HL-60 (cell line): ENCODE results near the gene PRRC2B.

Experiments used
- DNase-seq, 2 experiments: peaks; one replicate each; pipeline ENCODE4 v3.0.0-alpha.2; 2010 to 2020; ENCODE audit warnings: low read depth in 1 of 2, low spot score in 1 of 2
- H3K27ac ChIP-seq: fragments of 250-450 bp; sonication (Bioruptor Pico); replicated peaks from 2 replicates; pipeline ENCODE4 v1.5.1; 2020; ENCODE audit warnings: mild to moderate bottlenecking, moderate library complexity
- H3K27me3 ChIP-seq: fragments of 250-450 bp; sonication (Bioruptor Pico); 2 replicates; pipeline ENCODE4 v1.5.1; 2021; ENCODE audit warnings: mild to moderate bottlenecking, moderate library complexity; ENCODE audit not compliant: insufficient read depth, poor library complexity, severe bottlenecking
- H3K4me3 ChIP-seq: replicated peaks from 2 replicates; pipeline ENCODE4 v1.5.1; 2011; ENCODE audit warnings: mild to moderate bottlenecking, control low read depth, low read length; ENCODE audit not compliant: insufficient read depth
- CTCF ChIP-seq: IDR thresholded peaks from one replicate; pipeline ENCODE4 v1.5.1; 2011; ENCODE audit warnings: low read length, control low read depth, inconsistent platforms; ENCODE audit not compliant: insufficient read depth
- GABPA ChIP-seq: IDR thresholded peaks from 2 replicates; pipeline ENCODE4 v1.6.1; 2012; ENCODE audit warnings: low read depth
- POLR2AphosphoS5 ChIP-seq: IDR thresholded peaks from 2 replicates; pipeline ENCODE4 v1.6.1; 2012; ENCODE audit warnings: low read depth
- REST ChIP-seq: IDR thresholded peaks from 2 replicates; pipeline ENCODE4 v1.6.1; 2012; ENCODE audit warnings: low read depth; ENCODE audit not compliant: insufficient replicate concordance
- SPI1 ChIP-seq: IDR thresholded peaks from 2 replicates; pipeline ENCODE4 v1.6.1; 2012; ENCODE audit warnings: low read depth, mild to moderate bottlenecking, borderline replicate concordance

The PRRC2B gene

GRCh38 chr9:131402073-131402472, 8.2 kb downstream of the PRRC2B start:
- no peak for DNase-seq
- TF ChIP-seq SPI1 (no peak), POLR2AphosphoS5 (no peak), REST (no peak), CTCF (no peak), GABPA (no peak)
- Histone ChIP-seq H3K27ac (no peak overlapping the region), H3K4me3 (no peak overlapping the region), H3K27me3 (no peaks in the 10 kb centered on the region)

GRCh38 chr9:131402738-131403492, 9.0 kb downstream of the PRRC2B start:
- TF ChIP-seq CTCF (no peak), POLR2AphosphoS5 (no peak), REST (no peak), SPI1 (no peak), GABPA (no peak)
- Histone ChIP-seq H3K4me3 (no peak overlapping the region), H3K27ac (no peak overlapping the region), H3K27me3 (no peaks in the 10 kb centered on the region)
- no peak for DNase-seq

GRCh38 chr9:131403493-131403773, 9.5 kb downstream of the PRRC2B start:
- TF ChIP-seq CTCF (no peak), GABPA (no peak), SPI1 (no peak), POLR2AphosphoS5 (no peak), REST (no peak)
- H3K4me3 ChIP-seq = no peak overlapping the region
- H3K27me3 ChIP-seq = no peaks in the 10 kb centered on the region
- no peak for DNase-seq
- H3K27ac ChIP-seq = no peak overlapping the region
